ENCODE data around the gene ETV3.

- TF ChIP-seq CTCF (IDR thresholded peaks at IDR 0.05; ENCODE audit: insufficient read depth, low read length, poor library complexity, severe bottlenecking) (no peak), EZH2phosphoT487 (conservative IDR thresholded peaks at IDR 0.05; ENCODE audit: low read length) (no peak)
These were observed 37.8 kb upstream of the ETV3 start for GRCh38 chr1:157176016-157176415.
